ENCODE measurements around the gene PLPPR1. TPM values are rescaled to one million over a fixed set of nuclear protein-coding genes. Genes with fewer than 3 reads are reported as not detected.

PLPPR1 gene
- total and polyA plus RNA-seq, 2 of the 13 experiments (the other 11 are each of a cell fraction or from before 2014, with no cell fraction given), result 16.0 to 84.7 TPM

- TF ChIP-seq ZGPAT (CRISPR knock-in tag; IDR thresholded peaks at IDR 0.05) (no peak), PAF1 (CRISPR knock-in tag; IDR thresholded peaks at IDR 0.05) (no peak), WIZ (CRISPR knock-in tag; IDR thresholded peaks at IDR 0.05) (no peak), NRL (CRISPR knock-in tag; IDR thresholded peaks at IDR 0.05; ENCODE audit: borderline replicate concordance) (no peak), GPN1 (CRISPR knock-in tag; IDR thresholded peaks at IDR 0.05; ENCODE audit: borderline replicate concordance) (no peak), SIX4 (CRISPR knock-in tag; IDR thresholded peaks at IDR 0.05) (no peak), ZNF607 (CRISPR knock-in tag; IDR thresholded peaks at IDR 0.05; ENCODE audit: borderline replicate concordance) (no peak)
- TF ChIP-seq, protein P1, sequence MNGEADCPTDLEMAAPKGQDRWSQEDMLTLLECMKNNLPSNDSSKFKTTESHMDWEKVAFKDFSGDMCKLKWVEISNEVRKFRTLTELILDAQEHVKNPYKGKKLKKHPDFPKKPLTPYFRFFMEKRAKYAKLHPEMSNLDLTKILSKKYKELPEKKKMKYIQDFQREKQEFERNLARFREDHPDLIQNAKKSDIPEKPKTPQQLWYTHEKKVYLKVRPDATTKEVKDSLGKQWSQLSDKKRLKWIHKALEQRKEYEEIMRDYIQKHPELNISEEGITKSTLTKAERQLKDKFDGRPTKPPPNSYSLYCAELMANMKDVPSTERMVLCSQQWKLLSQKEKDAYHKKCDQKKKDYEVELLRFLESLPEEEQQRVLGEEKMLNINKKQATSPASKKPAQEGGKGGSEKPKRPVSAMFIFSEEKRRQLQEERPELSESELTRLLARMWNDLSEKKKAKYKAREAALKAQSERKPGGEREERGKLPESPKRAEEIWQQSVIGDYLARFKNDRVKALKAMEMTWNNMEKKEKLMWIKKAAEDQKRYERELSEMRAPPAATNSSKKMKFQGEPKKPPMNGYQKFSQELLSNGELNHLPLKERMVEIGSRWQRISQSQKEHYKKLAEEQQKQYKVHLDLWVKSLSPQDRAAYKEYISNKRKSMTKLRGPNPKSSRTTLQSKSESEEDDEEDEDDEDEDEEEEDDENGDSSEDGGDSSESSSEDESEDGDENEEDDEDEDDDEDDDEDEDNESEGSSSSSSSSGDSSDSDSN (CRISPR knock-in tag; IDR thresholded peaks at IDR 0.05), result no peak
These were observed 2.6 kb upstream of the PLPPR1 start (continued) for GRCh38 chr9:101025940-101026339.

- no peak overlapping the region for H2AFZ ChIP-seq (ENCODE audit: low read length)
- H3K4me3 ChIP-seq (replicated peaks in 1 of 3; ENCODE audit: insufficient read depth in 1 of 3, low read depth in 2 of 3, low read length in 3 of 3), result 0 out of 6 replicates have a peak overlapping the region, but pooled peaks of 1 of the 3 experiments have one; percentile 91
- peaks cover 38% of the 10 kb centered on the region for H3K4me1 ChIP-seq (ENCODE audit: insufficient read depth, low read length)
- H3K9me3 ChIP-seq (ENCODE audit: low read length), result no peaks in the 10 kb centered on the region
- intact Hi-C loops (cut with micrococcal nuclease; ENCODE audit: unreplicated experiment), result loop anchor here (5.0 kb wide), 1 partner anchor 90 kb away; no protein-coding TSS in a partner anchor
- H3K27me3 ChIP-seq (ENCODE audit: control insufficient read depth in 1 of 2, insufficient read depth in 2 of 2, low read length in 2 of 2), result peaks cover 2 to 8% of the 10 kb centered on the region in 2 experiments; a peak in 3 of 5 replicates
- in situ Hi-C loops (cut with HindIII; ENCODE audit: extremely low pct_ligation_motif_present, low pct_unique_long_range_greater_than_20kb), result no loop called here
- H4K20me1 ChIP-seq (ENCODE audit: insufficient read depth, low read length), result no peaks in the 10 kb centered on the region
- no TSS peak for BruUV-seq (replicated peaks)
- 0 out of 2 replicates have a peak, but pooled peaks have one; percentile 38 for TF ChIP-seq FOXA3 (CRISPR knock-in tag; IDR thresholded peaks at IDR 0.05)
- no peak for TF ChIP-seq SOX13 (IDR thresholded peaks at IDR 0.05)
- peak in 1 of 2 experiments; percentile 29; a peak in 1 of 4 replicates for TF ChIP-seq SOX13 (CRISPR knock-in tag; conservative IDR thresholded peaks at IDR 0.05 in 1 of 2, IDR thresholded peaks at IDR 0.05 in 1 of 2)
- TF ChIP-seq FOXK1 (CRISPR knock-in tag; IDR thresholded peaks at IDR 0.05; ENCODE audit: borderline replicate concordance, low read depth), result peak; percentile 28; the same call in 1 of the 2 replicates
- TF ChIP-seq FOXP4 (CRISPR knock-in tag; IDR thresholded peaks at IDR 0.05), result no peak
- TF ChIP-seq, protein P2, sequence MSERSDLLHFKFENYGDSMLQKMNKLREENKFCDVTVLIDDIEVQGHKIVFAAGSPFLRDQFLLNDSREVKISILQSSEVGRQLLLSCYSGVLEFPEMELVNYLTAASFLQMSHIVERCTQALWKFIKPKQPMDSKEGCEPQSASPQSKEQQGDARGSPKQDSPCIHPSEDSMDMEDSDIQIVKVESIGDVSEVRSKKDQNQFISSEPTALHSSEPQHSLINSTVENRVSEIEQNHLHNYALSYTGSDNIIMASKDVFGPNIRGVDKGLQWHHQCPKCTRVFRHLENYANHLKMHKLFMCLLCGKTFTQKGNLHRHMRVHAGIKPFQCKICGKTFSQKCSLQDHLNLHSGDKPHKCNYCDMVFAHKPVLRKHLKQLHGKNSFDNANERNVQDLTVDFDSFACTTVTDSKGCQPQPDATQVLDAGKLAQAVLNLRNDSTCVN (CRISPR knock-in tag; IDR thresholded peaks at IDR 0.05; ENCODE audit: borderline replicate concordance), result no peak
- peak; percentile 24; the same call in 1 of the 2 replicates for TF ChIP-seq HMG20A (CRISPR knock-in tag; IDR thresholded peaks at IDR 0.05; ENCODE audit: borderline replicate concordance)
- TF ChIP-seq FOXP1 (IDR thresholded peaks at IDR 0.05), result no peak
- peak; percentile 56; the same call in 1 of the 2 replicates for TF ChIP-seq FOXP1 (CRISPR knock-in tag; IDR thresholded peaks at IDR 0.05)
- 0 out of 2 replicates have a peak, but pooled peaks have one; percentile 8 for TF ChIP-seq ZNF331 (CRISPR knock-in tag; IDR thresholded peaks at IDR 0.05)
- no peaks in the 10 kb centered on the region for H3K36me3 ChIP-seq (replicated peaks in 1 of 2; ENCODE audit: control insufficient read depth in 1 of 2, insufficient read depth in 2 of 2, low read length in 2 of 2)
- H3K79me2 ChIP-seq (ENCODE audit: insufficient read depth, low read length), result no peaks in the 10 kb centered on the region
- H3K27ac ChIP-seq (ENCODE audit: extremely low read length, insufficient read depth, low read length), result no peak overlapping the region
- 44% methylated on average over 4 of the region's 4 CpGs for WGBS (ENCODE audit: low lambda C conversion rate)
- FAIRE-seq (no peak), DNase-seq (ENCODE audit: low spot score) (peak; percentile 8), ATAC-seq (no peak)
- ChIA-PET POLR2A (no interaction called here), CTCF (ENCODE audit: low intra/inter-chr PET ratio, low total read pairs) (no interaction called here)
- peak overlapping the region; percentile 98 for H3K4me2 ChIP-seq (ENCODE audit: low read depth, low read length)
- H3K9ac ChIP-seq (ENCODE audit: insufficient read depth, low read depth, low read length), result no peak overlapping the region
These were observed 1.7 kb upstream of the PLPPR1 start for GRCh38 chr9:101026824-101027223.
